DLD1 (cell line): Measurements from ENCODE around the gene FAM3A.

Experiments used
- in situ Hi-C: cut with HindIII; loops from 2 replicates; pipeline ENCODE4 v1.10.0; 2017; ENCODE audit warnings: low sequenced_read_pairs

FAM3A gene

DNA sequence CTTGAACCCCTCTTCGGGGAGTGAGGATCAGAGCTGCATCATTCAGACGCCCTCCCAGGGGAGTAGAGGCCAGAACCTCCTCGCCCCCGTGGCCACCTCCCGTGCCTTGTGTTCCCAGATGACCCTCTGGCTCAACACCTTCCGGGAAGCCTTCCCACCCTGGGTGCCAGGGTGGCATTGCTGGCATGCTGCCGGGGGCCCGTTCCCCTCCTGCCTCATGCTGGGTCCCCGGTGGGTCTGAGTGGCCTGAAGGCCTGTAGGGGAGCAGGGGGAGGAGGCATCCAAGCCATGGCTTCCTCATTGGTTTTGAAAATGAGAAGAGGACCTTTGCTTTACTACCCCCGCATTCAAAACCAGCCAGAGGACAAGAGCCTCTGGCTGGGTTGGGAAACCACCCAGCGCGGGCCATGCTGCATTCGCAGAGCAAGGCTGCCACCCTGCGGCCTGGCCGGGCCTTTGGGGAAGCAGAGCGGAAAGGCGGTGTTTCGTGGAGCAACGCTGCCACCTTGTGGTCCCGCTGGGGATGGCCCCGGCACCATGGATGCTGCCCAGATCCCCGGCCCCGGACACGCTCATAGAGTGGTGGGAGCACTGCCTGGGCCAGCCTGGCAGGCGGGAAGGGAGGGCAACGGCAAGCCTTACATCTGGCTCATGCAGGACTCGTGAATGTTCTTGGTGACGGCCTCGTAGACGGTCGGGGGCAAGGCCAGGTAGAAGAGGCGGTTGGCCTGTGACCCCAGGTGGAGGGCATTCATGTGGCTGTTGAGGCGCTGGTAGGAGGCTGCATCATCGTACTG lies 18.7 kb upstream of the FAM3A start:
- in situ Hi-C loops = no loop called here

DNA sequence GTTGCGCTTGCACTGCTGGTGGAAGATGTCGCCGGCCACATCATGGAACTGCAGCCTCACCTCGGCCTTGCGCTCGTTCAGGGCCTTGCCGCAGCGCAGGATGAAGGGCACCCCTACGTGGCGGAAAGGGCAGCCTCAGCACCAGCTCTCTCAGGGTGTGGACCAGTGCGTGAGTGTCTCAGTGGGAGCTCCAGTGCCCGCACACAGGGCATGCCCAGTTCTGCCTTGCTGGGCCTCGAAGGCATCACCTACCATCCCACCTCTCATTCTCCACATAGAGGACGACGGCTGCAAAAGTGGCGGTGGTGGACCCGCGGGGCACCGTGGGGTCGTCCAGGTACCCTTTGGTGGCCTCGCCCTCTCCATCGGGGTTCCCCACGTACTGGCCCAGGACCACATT lies 16.7 kb upstream of the FAM3A start:
- in situ Hi-C loops = no loop called here

DNA sequence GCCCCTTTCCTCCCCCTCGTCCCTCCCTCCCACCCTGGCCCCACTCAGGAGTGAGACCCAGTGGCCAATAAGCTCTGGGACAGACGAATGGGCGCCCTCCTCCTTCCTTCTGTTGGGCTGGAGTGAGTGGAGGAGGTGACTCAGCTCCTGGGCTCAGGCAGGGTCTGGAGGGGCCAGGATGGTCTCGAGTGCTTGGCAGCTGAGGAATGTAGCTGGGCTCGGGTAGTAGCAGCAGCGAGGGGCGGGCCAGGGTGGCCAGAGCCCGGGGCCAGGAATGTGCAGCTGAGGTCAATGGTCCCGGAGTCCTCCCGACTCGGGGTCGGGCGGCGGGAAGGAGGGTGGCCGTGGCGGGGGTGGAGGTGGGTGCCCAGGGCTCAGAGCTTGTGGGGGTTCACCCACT lies 15.6 kb upstream of the FAM3A start:
- in situ Hi-C loops = no loop called here

DNA sequence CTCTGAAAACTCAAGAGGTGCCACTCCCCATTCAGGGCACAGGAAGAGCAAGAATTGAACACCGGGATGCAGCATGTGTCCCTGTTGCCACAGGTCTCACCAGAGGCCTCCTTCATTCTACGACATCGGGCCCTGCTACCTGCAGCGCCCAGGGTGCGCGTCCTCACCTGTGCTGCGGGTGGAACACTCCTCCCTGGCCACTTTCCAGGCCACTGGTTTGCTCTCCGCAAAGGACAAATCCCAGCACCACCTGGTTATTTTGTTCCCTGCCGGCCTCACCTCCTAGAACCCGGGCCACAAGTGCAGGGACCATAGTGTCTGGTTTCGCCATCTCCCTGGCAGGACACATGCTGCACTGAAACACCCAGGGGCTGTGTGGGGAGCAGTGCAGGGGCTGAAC lies 14.3 kb upstream of the FAM3A start:
- in situ Hi-C loops = no loop called here

DNA sequence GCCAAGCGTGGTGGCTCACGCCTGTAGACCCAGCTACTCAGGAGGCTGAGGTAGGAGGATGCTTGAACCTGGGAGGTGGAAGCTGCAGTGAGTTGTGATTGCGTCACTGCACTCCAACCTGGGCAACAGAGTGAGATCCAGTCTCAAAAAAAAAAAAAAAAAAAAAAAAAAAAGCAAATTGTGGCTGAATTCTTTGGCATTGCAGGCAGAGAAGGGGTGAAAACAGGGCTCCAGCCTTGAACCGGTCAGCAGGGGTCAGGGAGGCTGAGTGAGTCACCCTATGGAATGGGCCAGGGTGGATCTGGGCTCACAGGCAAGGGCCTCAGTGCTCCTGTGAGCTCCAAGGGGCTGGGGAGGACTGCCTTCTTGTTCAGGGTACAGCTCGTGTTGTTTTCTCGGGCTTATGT lies 13.2 kb upstream of the FAM3A start:
- in situ Hi-C loops = no loop called here

DNA sequence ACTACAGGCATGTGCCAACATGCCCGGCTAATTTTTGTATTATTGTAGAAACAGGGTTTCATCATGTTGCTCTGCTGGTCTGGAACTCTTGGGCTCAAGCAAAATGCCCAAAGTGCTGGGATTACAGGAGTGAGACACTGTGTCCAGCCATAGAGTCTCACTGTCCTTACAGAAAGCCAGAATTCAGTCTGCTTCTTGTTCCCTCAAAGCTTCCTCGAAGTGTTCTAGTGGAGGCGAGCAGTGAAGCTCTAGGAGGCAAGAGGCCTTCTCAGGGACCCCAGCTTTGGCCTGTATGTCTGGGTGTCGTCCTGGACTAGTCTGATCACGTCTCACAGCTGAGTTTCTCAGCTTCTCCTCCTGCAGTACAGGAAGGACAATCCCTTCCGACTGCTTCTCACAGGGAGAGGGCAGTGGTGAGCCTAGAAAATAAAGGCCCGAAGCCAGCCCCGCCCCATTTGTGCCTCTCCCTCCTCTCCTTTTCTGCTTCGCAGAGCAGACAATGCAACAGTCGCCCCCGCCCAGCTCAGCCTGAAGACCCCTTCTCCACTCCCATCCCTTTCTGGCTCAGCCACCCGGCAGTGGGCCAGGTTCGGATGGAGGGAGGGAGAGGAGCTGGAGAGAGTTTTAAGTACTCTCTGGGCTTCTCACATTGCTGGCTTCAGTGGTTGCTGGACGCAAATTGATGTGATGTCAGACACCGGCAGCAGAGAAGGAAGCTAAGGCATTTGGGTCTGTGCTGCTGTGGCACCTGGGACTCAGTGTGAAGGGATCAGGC lies 11.1 kb upstream of the FAM3A start:
- in situ Hi-C loops = no loop called here

DNA sequence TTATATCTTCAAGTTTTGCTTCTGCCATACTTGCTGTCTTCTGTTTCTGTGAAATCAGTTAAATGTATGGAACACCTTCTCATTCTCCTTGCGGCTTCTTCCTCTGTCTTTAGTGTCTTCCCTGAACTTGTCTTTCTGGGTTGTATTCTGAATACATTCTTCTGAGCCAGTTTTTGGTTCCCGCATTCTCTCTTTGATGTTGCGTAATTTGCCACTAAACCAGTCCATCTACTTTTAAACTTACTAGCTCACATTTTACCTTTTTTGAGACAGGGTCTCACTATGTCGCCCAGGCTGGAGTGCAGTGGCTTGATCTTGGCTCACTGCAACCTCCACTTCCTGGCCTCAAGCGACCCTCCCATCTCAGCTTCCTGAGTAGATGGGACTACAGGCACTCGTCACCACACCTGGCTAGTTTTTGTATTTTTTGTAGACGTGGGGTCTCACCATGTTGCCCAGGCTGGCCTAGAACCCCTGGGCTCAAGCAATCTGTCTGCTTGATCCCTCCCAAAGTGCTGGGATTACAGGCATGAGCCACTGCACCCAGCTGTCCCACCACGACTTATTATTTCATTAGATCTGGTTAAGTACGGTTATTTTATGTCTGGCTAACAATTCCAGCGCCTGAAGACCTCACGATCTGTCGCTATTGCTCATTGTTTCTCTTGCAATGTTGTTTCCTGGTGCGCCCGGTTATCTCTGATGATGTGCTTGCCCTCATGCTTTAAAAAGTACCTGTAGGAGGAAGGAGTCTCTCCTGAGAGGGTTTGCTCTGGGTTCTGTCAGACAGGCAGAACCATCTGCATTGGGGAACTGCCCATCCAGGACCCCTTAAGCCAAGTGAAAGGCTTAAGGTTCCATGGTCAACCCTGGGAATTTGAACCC lies 9.8 kb upstream of the FAM3A start:
- in situ Hi-C loops = no loop called here

DNA sequence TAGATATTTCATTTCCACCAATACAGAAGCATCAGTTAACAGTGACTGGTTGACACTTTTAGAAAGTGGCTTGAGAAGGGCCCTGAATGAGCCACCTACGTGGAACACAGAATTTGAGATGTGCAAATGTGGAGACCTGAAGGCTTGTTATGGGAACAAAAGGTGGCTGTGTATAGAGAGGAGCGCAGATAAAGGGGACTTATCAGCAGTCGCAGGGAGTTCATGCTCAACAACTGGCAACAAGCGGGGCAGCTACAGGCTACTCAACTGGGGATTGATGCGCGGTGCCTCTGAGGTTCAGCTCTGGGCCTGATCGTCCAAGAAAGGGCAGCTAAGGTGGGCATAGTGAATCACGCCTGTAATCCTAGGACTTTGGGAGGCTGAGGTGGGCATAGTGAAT lies 3.4 kb upstream of the FAM3A start:
- in situ Hi-C loops = no loop called here

DNA sequence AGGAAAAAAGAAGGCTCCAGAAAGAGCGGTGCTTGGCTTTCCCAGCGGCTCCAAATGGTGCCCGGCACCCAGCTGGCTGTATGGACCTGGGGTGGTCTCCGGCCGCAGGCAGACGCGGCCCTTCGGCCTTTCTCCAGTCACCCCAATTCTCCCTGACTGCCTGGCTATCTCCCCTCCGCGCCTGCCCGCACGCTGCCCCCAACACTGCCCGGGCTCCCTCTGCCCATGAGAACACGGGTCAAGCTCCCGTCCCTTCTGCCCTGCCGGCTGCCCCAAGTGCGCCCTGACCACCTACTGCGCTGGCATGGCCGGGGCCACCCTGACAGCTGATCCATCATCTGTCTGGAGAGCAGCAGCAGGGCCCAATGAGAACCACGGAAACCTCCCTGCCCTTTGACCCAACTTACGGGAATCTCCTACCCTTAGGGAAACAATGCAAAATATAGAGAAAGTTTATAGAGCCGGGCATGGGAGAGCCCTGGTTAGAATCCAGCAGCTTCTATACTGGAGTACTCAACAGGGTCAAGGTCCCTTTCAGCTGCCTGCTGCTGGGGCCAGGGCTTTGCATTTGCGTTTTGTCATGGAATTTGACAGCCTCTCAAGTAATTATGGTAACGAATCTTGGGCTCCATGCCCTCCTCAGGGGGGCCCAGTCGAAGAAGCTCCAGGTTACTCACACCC lies 1.2 kb upstream of the FAM3A start:
- in situ Hi-C loops = no loop called here

DNA sequence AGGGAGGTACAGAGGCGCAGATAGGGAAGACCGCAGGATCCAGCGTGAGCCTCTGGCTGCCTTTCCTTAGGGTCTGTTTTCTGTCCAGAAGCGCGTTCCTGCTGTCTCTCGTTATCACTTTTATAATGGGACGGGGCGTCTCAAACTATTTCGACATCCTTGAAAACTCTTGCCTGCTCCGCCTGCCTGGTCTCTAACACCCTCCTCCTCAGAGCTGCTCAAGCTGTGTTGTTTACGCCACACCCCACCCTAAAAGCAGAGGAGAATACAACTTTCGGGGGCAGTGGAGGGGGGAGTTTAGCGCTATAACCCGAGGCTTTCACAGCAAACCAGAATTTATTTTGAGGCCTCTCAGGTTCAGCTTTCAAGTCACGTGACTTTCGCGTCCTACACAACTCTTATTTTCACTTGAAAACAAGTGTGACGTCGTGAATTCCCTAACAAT lies 646 bp upstream of the FAM3A start:
- in situ Hi-C loops = no loop called here

DNA sequence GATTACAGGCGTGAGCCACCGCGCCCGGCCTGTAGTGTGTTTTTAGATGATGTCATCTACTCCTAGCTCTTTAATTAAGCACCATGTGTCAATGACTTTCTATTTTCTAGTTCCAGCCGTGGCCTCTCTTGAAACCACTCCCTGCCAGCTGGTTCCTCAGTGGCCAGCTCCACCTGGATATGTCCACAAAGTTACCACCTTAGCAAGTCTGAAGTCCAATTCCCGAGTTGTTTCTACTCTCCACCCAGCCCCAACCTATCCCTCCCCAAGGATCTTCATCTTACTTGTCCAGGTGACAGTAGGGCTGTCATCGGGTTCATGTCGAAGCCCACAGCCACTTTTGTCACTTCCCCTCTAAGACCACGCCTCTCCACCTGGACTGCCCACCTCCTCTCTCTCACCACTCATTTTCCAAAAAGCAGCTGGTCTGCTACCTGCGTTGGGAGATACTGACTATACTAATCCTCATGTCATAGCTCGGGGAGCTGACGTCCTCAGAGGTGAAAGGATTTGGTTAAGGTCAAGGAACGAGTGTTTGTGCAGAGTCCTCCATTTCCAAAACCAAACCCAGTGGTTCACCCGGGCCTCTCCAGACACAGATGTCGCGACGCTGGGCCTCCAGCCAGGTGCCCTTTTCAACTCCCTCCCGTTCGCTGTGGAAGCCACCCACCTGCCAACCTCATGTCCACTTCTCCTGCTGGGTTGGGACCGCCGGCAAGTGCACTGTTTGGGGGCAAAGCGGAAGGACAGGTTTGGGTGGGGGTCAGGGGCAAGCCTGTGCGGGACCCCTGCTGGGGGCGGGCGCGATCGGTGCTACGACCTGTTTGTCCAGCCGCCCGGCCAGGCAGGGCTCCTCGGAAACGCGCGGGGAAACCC lies 704 bp downstream of the FAM3A start:
- in situ Hi-C loops = no loop called here

DNA sequence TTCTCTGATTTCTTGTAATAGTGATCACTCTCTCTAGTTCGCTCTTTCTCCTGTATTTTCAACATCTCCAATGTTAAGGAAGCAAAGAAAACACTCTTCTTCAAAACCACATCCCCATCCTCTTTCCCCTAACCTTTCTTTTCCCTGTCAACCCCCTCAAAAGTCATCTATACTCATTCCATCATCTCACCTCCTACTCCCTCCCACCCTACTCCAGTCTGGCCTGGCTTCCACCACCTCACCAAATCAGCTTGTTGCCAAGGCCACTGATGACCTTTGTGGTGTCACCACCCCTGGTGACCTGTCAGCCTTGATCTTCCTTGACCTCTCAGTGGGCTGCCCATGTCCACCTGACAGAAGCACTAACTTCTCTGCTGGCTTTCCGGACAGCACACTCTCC lies 2.3 kb downstream of the FAM3A start:
- in situ Hi-C loops = no loop called here

DNA sequence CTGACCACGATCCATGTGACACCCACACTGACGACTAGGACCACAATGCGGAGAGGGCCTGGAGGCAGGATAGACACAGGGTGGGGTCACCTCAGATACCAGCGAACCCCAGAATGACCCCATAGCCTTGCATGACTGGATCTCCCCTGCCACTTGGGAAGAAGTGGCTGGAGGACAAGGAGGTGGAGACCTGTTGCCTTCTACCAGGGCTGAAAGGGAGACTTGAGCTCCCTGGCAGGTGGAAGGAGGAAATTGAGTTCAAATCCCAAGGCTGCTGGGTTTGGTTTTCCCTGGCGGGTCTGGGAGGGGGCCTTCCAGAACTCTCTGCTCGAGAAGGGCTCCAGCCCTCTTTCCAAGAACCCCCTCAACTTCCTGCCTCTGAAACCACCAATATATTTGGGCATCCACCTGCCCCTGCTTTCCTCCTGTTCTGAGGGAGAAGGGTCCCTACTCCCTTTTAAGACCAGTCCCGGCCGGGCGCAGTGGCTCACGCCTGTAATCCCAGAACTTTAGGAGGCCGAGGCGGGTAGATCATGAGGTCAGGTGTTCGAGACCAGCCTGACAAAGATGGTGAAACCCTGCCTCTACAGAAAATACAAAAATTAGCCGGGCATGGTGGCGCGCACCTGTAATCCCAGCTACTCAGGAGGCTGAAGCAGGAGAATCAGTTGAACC lies 3.0 kb downstream of the FAM3A start:
- in situ Hi-C loops = no loop called here

DNA sequence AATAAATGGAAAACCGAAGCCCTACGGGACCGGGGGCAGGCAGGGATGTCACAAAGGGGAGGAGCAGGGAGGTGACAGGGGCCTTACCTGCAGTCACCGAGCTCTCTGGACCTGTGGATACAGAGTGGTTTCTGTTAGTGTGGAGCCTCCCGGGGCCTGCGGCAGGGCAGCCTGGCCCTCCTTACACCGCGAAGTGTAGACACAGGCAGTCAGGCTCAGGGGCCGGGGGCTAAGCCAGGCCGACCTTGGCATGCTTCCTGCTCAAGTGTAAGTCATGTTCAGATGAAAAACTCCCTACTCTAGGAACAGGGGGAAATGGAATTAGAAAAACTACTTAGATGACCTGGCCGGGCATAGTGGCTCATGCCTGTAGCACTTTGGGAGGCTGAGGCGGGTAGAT lies 4.3 kb downstream of the FAM3A start:
- in situ Hi-C loops = no loop called here

DNA sequence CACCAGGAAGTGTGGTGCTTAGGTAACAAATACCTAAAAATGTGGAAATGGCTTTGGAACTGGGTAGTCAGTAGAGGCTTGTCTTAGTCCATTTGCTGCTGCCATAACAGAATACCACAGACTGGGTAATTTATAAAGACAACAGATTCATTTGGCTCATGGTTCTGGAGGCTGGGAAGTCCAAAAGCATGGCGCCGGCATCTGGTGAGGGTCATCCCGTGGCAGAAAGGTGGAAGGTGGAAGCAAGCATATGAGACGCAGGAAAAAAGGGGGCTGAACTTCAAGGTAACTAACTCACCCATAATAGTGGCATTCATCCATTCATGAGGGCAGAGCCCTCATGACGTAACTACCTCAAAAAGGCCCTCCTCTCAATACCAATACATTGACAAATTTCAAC lies 6.6 kb downstream of the FAM3A start:
- in situ Hi-C loops = no loop called here

DNA sequence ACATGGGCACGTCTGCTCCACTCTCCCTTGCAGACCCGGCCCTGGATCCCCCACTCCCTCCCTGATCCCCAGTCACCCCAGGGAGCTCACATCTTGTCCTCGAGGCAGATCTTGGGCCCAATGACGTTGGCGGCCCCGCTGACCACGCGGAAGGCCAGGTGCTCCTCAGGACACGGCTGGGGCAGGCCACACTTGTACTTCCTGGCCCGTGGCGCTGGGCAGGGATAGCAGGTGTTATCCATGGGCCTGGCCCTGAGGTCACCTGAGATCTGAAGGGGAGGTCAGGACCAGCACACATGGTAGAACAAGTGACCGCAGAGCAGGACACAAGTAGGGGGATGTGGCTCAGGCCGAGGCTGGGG lies 7.7 kb downstream of the FAM3A start:
- in situ Hi-C loops = no loop called here

DNA sequence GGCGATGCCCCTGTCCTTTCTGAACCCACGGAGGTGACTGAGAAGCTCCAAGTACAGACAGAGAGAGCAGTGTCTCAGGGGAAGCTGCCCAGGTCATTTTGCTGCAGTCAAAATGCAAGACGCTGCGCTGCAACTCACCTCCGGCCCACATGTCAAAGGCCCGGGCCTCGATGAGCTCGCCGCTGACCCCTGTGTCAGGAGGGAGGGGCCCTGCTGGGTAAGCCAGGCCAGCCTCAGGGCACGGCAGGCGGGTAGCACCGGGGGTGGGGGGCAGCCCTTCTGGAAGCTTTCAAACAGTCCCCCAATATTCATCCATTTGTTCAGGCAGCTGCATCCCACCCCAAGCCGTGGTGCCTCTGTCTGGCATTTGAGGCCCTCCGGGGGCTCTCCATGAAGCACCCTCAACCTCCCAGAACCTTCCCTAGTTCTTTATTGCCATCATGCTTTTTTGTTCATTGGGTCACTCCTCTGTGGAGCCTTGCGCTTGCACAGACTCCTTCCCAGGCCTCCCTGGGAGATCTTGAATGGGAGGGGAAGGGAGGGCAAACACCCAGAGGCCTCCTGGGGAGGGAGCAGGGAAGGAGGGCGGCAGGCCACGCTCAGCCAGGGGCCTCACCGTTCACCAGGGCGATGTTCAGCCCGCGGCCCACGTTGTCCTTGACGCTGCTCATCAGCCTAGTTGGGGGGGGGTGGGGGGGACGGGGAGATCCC lies 8.2 kb downstream of the FAM3A start:
- in situ Hi-C loops = no loop called here

DNA sequence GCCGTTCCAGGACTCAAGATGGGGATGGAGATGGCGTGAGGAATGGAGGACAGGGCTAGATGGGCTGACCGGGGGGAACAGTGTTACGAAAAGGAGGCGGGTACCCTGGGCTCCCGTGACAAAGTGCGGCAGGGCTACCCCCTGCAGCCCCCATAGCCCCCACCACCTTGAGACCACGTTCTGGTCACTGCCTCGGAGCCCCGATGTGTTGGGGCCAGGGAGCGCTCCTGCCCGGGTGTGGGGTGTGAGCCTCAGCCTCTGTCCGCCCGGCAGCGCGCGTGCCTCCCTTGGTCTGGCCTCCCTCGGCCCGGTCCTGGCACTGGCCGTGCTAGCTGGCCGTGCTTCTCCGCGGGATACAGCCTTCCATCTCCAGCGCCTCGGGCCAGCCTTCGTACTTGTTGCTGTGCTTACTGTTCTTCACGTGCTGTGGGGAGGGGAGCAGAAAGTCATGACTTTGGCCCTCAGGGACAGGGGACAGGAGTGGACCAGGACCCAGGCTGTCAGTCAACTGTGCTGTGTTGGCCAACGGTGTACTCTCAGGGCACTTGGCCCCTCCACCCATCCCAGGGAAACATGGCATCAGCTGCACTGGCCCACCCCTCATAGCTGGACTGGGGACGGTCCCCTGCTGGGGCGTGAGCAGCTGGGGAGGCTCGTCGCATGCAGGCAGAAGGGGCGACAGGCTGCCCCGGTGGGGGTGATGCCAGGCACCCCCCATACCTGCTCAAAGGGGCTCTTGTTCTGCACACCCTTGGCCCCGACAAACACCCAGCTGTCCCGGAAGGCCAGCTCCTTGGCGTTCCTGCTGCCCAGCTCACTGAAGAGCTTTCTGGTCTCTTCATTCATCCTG lies 9.3 kb downstream of the FAM3A start:
- in situ Hi-C loops = no loop called here
